Right lobe of liver (tissue), 4 donors: Measurements from ENCODE around the gene GPATCH8.

ENCODE experiments used
- POLR2A ChIP-seq: fragments of 450-650 bp; IDR thresholded peaks from one replicate; pipeline ENCODE4 v1.6.1; 2017; ENCODE audit warnings: antibody characterized with exemption, mild to moderate bottlenecking
- TF ChIP-seq, protein P1 (sequence below), 4 donors: fragments of 200-600 bp in 3 of 4; fragments of 450-650 bp in 1 of 4; IDR thresholded peaks; one replicate each; pipeline versions ENCODE4 v1.5.1 to v1.8.0; 2016 to 2022; ENCODE audit warnings: antibody characterized with exemption in 4 of 4, mild to moderate bottlenecking in 2 of 4
- donor health status: DM: no; HTN: no; CAD: no.
- donor health status: DM: no; HTN: no; CAD: no.
- donor health status: DM: no; HTN: yes; CAD: no.

DNA sequence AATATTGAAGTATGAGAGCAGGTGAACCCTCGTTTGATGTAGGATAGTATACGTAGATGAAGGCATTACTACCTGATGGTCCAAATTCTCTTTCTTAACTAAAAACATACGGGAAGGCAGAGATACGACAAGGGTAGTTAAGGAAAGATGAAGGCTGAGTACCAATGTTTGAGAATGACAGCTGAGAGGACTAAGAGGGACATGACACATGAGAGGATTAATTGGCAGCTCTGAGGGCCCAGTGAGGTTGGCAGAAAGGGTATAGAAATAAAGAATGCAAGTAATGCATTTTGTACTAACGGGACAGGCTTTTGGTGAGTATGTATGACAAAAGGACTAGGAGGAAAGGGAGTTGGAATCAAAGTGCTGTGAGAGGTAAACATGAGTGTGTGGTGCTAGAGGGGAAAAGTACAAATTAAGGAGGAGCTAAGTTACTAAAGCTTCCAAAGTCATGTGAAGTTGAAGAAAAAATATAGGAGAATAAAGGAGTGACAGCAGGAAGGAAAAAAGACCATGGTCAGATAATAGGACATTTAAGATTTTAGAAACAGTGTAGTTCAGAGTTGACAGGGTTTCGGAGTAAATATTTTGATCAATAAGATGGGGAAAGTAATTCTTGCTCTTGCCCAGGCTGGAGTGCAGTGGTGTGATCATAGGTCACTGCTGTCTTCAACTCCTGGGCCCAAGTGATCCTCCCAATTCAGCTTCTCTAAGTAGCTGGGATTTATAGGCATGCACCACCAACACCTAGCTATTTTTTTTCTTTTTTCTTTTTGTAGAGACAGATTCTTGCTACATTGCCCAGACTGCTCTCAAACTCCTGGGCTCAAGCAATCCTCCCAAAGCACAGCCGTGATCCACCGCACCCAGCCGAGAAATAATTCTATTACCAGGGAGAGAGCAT, 70.7 kb downstream of the GPATCH8 start:
- TF ChIP-seq, protein P1, sequence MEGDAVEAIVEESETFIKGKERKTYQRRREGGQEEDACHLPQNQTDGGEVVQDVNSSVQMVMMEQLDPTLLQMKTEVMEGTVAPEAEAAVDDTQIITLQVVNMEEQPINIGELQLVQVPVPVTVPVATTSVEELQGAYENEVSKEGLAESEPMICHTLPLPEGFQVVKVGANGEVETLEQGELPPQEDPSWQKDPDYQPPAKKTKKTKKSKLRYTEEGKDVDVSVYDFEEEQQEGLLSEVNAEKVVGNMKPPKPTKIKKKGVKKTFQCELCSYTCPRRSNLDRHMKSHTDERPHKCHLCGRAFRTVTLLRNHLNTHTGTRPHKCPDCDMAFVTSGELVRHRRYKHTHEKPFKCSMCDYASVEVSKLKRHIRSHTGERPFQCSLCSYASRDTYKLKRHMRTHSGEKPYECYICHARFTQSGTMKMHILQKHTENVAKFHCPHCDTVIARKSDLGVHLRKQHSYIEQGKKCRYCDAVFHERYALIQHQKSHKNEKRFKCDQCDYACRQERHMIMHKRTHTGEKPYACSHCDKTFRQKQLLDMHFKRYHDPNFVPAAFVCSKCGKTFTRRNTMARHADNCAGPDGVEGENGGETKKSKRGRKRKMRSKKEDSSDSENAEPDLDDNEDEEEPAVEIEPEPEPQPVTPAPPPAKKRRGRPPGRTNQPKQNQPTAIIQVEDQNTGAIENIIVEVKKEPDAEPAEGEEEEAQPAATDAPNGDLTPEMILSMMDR (IDR thresholded peaks at IDR 0.05) = no peak
- no peak for TF ChIP-seq POLR2A
